Liver (tissue), 9 donors: ENCODE measurements around the gene HSD17B12. TPM values are rescaled to one million over a fixed set of nuclear protein-coding genes. Genes with fewer than 3 reads are reported as not detected.

Source experiments
- DNase-seq: peaks from one replicate; pipeline ENCODE4 v3.0.0-alpha.2; 2017; ENCODE audit warnings: low spot score
- H3K27ac ChIP-seq, 2 donors: one replicate each; pipeline ENCODE4 v1.7.0; 2013; ENCODE audit warnings: inconsistent platforms in 2 of 2, low read length in 2 of 2, control low read depth in 1 of 2, low read depth in 1 of 2, mild to moderate bottlenecking in 1 of 2
- H3K27me3 ChIP-seq, 4 donors: one replicate each; pipeline versions ENCODE4 v1.6.1 to v1.7.0; 2013; ENCODE audit warnings: low read length in 3 of 4, inconsistent platforms in 1 of 4, mild to moderate bottlenecking in 1 of 4, moderate library complexity in 1 of 4; ENCODE audit not compliant: control insufficient read depth in 4 of 4, insufficient read depth in 4 of 4
- H3K36me3 ChIP-seq, 4 donors: one replicate each; pipeline versions ENCODE4 v1.6.1 to v1.7.0; 2013; ENCODE audit warnings: low read length in 3 of 4, mild to moderate bottlenecking in 3 of 4, low read depth in 1 of 4, moderate library complexity in 1 of 4; ENCODE audit not compliant: control insufficient read depth in 4 of 4, insufficient read depth in 3 of 4
- H3K4me1 ChIP-seq, 4 donors: one replicate each; pipeline versions ENCODE4 v1.6.1 to v1.7.0; 2013; ENCODE audit warnings: low read length in 3 of 4, mild to moderate bottlenecking in 3 of 4, moderate library complexity in 1 of 4; ENCODE audit not compliant: control insufficient read depth in 4 of 4, insufficient read depth in 4 of 4
- H3K4me3 ChIP-seq, 3 donors: one replicate each; pipeline versions ENCODE4 v1.6.1 to v1.7.0; 2013; ENCODE audit warnings: low read length in 3 of 3, control low read depth in 1 of 3, low read depth in 1 of 3, mild to moderate bottlenecking in 1 of 3
- H3K9ac ChIP-seq, 2 donors: one replicate each; pipeline ENCODE4 v1.7.0; 2013; ENCODE audit warnings: low read length in 2 of 2, mild to moderate bottlenecking in 2 of 2, moderate library complexity in 2 of 2, control low read depth in 1 of 2, low read depth in 1 of 2
- H3K9me3 ChIP-seq, 4 donors: one replicate each; pipeline versions ENCODE4 v1.6.1 to v1.7.0; 2013; ENCODE audit warnings: low read length in 3 of 4; ENCODE audit not compliant: control insufficient read depth in 4 of 4
- ATF3 ChIP-seq: IDR thresholded peaks from 2 replicates; pipeline ENCODE4 v1.6.1; 2016; ENCODE audit warnings: antibody characterized with exemption
- CTCF ChIP-seq: fragments of 150-350 bp; IDR thresholded peaks from 2 replicates; pipeline ENCODE4 v1.5.1; 2017; ENCODE audit warnings: improper control_type of control experiment, low read depth, low read length; ENCODE audit not compliant: missing input control
- EGR1 ChIP-seq, 2 donors: IDR thresholded peaks; 2 replicates each; pipeline ENCODE4 v1.6.1; 2016 to 2018; ENCODE audit warnings: antibody characterized with exemption in 2 of 2, low read depth in 2 of 2
- FOXA1 ChIP-seq: IDR thresholded peaks from 2 replicates; pipeline ENCODE4 v1.6.1; 2016; ENCODE audit warnings: antibody characterized with exemption
- FOXA2 ChIP-seq: IDR thresholded peaks from 2 replicates; pipeline ENCODE4 v1.6.1; 2016; ENCODE audit warnings: antibody characterized with exemption
- GABPA ChIP-seq, 2 donors: IDR thresholded peaks in 1 of 2; conservative IDR thresholded peaks in 1 of 2; 2 replicates each; pipeline ENCODE4 v1.6.1; 2016; ENCODE audit warnings: antibody characterized with exemption in 2 of 2, mild to moderate bottlenecking in 1 of 2, moderate library complexity in 1 of 2
- HNF4A ChIP-seq, 2 donors: conservative IDR thresholded peaks; 2 replicates each; pipeline ENCODE4 v1.6.1; 2016; ENCODE audit warnings: antibody characterized with exemption in 2 of 2, mild to moderate bottlenecking in 2 of 2
- HNF4G ChIP-seq: IDR thresholded peaks from 2 replicates; pipeline ENCODE4 v1.6.1; 2016; ENCODE audit warnings: antibody characterized with exemption
- JUND ChIP-seq, 2 donors: IDR thresholded peaks; 2 replicates each; pipeline ENCODE4 v1.6.1; 2016; ENCODE audit warnings: antibody characterized with exemption in 2 of 2
- MAX ChIP-seq: IDR thresholded peaks from 2 replicates; pipeline ENCODE4 v1.6.1; 2016; ENCODE audit warnings: antibody characterized with exemption
- NR2F2 ChIP-seq: IDR thresholded peaks from 2 replicates; pipeline ENCODE4 v1.6.1; 2016; ENCODE audit warnings: antibody characterized with exemption
- RAD21 ChIP-seq, 2 donors: IDR thresholded peaks; 2 replicates each; pipeline ENCODE4 v1.6.1; 2016; ENCODE audit warnings: antibody characterized with exemption in 2 of 2, mild to moderate bottlenecking in 2 of 2
- REST ChIP-seq: IDR thresholded peaks from 2 replicates; pipeline ENCODE4 v1.6.1; 2016; ENCODE audit warnings: antibody characterized with exemption, mild to moderate bottlenecking
- SP1 ChIP-seq: IDR thresholded peaks from 2 replicates; pipeline ENCODE4 v1.6.1; 2018; ENCODE audit warnings: antibody characterized with exemption, mild to moderate bottlenecking
- TAF1 ChIP-seq: conservative IDR thresholded peaks from 2 replicates; pipeline ENCODE4 v1.6.1; 2016; ENCODE audit warnings: antibody characterized with exemption, mild to moderate bottlenecking
- WGBS: extraction: QIAGEN DNeasy Blood & Tissue Kit; methylation state at CpG from one replicate; pipeline ENCODE4 v1.1.7; 2013; 5-methylcytosine and 5-hydroxymethylcytosine counted together
- polyA plus RNA-seq, 2 donors: library from polyadenylated mRNA; stranded (reverse) in 1 of 2; unstranded in 1 of 2; fragments of 200-250 nt in 1 of 2; fragments of >200 nt in 1 of 2; fragmentation: Nextera tagmentation in 1 of 2; extraction: Ambion mirVana in 1 of 2; gene quantifications; one replicate each; pipeline versions ENCODE4 v1.2.1 to v1.2.3, GENCODE V29; 2013 to 2015
- total RNA-seq, 2 donors: library from RNA; depleted of rRNA; stranded (reverse); fragments of >200 nt; gene quantifications; one replicate each; pipeline ENCODE4 v1.2.3, GENCODE V29; 2014
- donor health status: healthy.
- donor health status: healthy.
- donor health status: healthy.
- donor health status: healthy.
- donor health status: healthy.

HSD17B12 gene
- total and polyA plus RNA-seq, 4 donors = 50.3 to 126 (median 68.3) TPM

GRCh38 chr11:43689167-43689566 is 8.6 kb downstream of the HSD17B12 start:
- peaks cover 0 to 2% (median 0%) of the 10 kb centered on the region in 4 donors for H3K4me1 ChIP-seq
- H3K4me3 ChIP-seq = no peak overlapping the region
- no peaks in the 10 kb centered on the region for H3K27me3 ChIP-seq
- TF ChIP-seq FOXA2 (no peak), CTCF (no peak), HNF4A (conservative IDR thresholded peaks at IDR 0.05) (no peak), RAD21 (IDR thresholded peaks at IDR 0.05) (no peak), REST (no peak), SP1 (no peak), JUND (IDR thresholded peaks at IDR 0.05) (no peak), MAX (no peak), ATF3 (no peak), FOXA1 (no peak), TAF1 (no peak), GABPA (IDR thresholded peaks at IDR 0.05 in 1 of 2, conservative IDR thresholded peaks at IDR 0.05 in 1 of 2) (no peak), NR2F2 (no peak), EGR1 (IDR thresholded peaks at IDR 0.05; ENCODE audit: low read depth in 2 of 2) (no peak), HNF4G (no peak)
- no peaks in the 10 kb centered on the region for H3K36me3 ChIP-seq
- no peak overlapping the region for H3K27ac ChIP-seq
- no peaks in the 10 kb centered on the region for H3K9me3 ChIP-seq
- 83% methylated on average over 2 of the region's 2 CpGs for WGBS
- no peak overlapping the region for H3K9ac ChIP-seq
- DNase-seq = no peak

GRCh38 chr11:43690929-43691725 is 10.6 kb downstream of the HSD17B12 start:
- no peak for TF ChIP-seq ATF3
- TF ChIP-seq FOXA1 = no peak
- H3K9me3 ChIP-seq = no peaks in the 10 kb centered on the region
- no peak overlapping the region for H3K9ac ChIP-seq
- H3K36me3 ChIP-seq = no peaks in the 10 kb centered on the region
- WGBS = 92% methylated on average over 6 of the region's 6 CpGs
- DNase-seq = no peak
- no peak overlapping the region for H3K4me3 ChIP-seq
- H3K27ac ChIP-seq = no peak overlapping the region
- H3K4me1 ChIP-seq = peaks cover 0 to under 1% (median 0%) of the 10 kb centered on the region in 4 donors
- H3K27me3 ChIP-seq = no peaks in the 10 kb centered on the region
